HG03342 (cell line): ENCODE measurements around the gene REV3L.
"Not testable (repeated sequence)": the region's sequence is repeated elsewhere in the genome, so short reads cannot be mapped to it uniquely, and the experiment has no call there.

Source experiments
- ATAC-seq: cut with Tn5 transposase; IDR thresholded peaks from one replicate; pipeline ENCODE4 v1.9.1; 2021; ENCODE audit warnings: mild to moderate bottlenecking, moderate library complexity; ENCODE audit not compliant: unreplicated experiment

The REV3L gene

GRCh38 chr6:111379831-111380230 lies 103.2 kb downstream of the REV3L start:
- no peak for ATAC-seq

GRCh38 chr6:111379302-111379701 lies 103.7 kb downstream of the REV3L start:
- ATAC-seq: no peak

- ATAC-seq: no peak
Measured at GRCh38 chr6:111377558-111378120, 105.4 kb downstream of the REV3L start.

DNA sequence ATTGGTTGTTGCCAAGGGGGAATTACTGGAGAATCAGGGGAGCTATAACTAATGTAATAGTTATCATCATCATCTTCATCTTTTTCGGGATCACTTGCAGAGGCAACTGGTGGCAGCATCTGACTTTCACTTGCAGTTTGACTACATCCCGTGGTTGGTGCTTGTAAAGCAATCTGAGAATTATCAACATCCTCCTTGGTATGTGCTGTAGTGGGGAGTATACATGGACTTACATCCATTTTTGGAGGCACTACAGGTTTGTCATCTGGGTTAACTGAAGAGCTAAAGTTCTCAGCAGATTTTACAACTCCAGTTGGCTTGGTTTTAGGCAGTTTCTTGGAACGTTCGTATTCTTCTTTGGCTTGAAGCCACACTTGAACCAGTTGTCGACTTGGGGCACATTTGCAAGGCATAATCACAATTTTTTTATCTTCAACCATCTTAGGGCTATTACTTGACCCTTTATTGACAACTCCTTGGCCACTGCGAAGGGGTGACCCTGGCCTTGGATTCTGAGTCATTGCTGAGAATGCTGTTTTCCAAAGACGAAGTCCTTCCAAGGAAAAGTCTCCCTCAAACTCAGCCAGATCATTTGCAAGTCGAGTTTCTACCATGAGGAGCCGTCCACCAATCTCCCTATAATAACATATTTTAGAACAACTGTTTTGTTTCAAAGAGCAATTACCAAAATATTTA lies 115.5 kb downstream of the REV3L start:
- no peak for ATAC-seq

GRCh38 chr6:111361648-111362047 lies 121.4 kb downstream of the REV3L start:
- no peak for ATAC-seq

DNA sequence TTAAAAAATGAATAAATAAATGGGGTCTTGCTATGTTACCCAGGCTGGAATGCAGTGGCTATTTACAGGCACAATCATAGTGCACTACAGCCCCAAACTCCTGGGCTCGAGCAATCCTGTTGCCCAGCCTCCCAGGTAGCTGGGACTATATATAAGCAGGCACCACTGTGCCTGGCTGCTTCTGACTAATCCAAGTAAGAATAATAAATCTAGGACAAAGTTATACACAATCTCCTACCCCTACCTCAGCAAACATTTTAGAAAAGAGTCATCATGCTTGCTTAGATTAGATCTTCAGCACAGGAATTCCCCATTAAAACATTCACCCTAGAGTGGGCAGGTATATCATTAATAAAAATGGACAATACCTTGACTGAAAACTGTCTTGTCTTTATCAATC lies 124.6 kb downstream of the REV3L start:
- ATAC-seq: no peak

DNA sequence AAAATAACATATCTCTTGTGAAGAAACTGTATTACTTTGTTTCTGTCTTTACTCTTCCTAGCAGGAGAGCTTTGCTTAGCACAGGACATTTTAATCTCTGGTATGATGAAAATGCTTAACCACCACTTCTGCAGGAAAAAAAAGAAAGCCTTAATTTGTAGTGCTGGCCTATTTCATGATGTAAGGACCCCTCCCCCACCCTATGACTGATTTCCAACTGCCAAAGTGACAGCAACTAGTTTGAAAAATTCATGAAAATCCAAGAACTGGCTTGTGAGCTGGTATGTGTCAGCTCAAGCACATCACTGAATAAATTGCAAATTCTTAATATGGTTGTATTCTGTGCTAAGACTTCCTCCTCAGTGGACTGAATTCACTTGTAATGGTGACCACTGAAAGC lies 125.3 kb downstream of the REV3L start:
- no peak for ATAC-seq

DNA sequence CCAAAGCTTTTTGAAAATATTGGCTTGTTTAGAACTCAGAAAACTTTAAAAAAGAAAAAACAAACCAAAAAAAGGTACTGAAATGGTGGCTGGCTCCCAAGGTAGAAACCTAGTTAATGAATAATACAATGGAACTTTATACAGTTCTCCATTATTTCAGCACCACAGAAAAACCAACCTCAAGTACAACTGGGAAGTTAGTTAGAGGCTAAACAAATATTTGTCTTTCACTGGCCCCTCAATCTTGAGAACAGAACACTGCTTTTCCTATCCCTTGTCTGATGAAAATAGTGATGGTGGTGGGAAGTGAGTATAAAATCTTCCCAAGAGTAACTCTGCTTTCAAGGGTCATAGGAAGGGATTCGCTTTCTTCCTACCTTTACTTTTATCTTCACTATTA lies 126.5 kb downstream of the REV3L start:
- no peak for ATAC-seq

- no peak for ATAC-seq
Measured at GRCh38 chr6:111354758-111355555, 128.1 kb downstream of the REV3L start.

- no peak for ATAC-seq
Measured at GRCh38 chr6:111353912-111354462, 129.0 kb downstream of the REV3L start.

DNA sequence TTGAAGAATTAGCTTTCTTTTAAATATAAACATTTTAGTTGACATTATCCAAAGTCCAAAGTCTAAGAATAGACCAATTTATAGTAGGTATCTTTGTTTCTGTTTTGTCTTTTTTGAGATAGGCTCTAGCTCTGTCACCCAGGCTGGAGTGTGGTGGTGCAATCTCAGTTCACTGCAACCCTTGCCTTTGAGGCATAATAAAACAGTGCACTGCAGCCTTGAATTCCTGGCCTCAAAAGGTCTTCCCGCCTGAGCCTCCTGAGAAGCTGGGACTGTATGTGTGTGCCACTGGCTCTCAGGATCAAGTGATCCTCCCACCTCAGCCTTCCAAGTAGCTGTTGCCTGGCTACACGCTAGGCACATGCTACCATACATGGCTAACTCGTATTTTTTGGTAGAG lies 135.4 kb downstream of the REV3L start:
- ATAC-seq: no peak

- ATAC-seq: no peak
Measured at GRCh38 chr6:111342913-111343312, 140.1 kb downstream of the REV3L start.

- peak; percentile 41 for ATAC-seq
Measured at GRCh38 chr6:111339294-111339693, 143.7 kb downstream of the REV3L start.

GRCh38 chr6:111338843-111339242 lies 144.2 kb downstream of the REV3L start:
- ATAC-seq: peak; percentile 99

DNA sequence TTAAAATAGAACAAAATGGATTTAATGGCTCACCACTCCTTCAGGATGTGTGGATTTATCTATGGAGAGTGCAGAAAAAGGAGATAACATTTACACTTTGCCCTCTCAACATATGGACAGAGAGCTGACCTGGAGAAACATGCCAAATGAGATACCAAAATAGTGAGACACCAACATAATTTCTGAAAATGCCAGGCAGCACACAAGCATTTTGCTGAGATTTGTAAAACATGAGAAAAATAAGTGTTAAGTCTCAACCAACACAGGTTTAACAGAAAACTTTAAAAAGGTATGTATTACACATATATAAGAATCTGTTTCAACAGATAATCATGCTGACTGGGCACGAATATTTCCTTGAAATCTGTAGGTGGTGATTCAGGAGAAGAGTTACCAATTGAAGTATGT lies 145.2 kb downstream of the REV3L start:
- ATAC-seq: no peak

GRCh38 chr6:111329882-111330633 lies 153.0 kb downstream of the REV3L start:
- peak; percentile 70 for ATAC-seq

DNA sequence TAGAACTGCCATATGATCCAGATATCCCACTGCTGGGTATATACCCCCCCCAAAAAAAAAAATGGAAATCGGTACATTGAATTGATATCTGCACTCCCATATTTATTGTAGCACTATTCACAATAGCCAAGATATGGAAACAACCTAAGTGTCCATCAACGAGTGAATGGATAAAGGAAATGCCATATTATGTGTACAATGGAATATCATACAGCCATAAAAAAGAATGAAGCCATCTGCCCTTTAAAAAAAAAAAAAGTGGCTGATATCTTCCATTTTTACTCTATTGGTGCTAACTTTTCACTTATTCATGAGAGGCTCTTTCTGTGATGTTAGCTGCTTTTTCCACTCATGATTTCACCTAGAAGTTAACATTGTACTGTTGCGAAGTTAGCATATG lies 156.5 kb downstream of the REV3L start:
- no peak for ATAC-seq

DNA sequence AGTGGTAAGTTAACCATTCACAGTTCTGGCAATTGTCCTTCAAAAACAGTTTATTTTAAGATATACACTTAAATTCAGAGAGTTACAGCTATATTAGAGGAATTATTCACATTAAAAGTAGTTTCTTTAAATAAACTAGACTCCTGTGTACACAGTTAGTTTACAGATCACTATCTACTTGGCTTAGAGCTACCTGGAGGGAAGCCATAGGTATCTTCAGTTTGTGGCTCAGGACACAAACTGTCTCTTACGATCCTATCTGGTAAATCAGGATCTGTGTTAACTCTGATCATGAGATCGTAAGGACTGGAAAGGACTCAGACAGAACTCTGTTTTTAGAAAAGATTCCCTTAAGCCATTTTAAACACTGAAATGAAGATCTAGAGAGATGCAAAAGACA lies 160.9 kb downstream of the REV3L start:
- no peak for ATAC-seq

DNA sequence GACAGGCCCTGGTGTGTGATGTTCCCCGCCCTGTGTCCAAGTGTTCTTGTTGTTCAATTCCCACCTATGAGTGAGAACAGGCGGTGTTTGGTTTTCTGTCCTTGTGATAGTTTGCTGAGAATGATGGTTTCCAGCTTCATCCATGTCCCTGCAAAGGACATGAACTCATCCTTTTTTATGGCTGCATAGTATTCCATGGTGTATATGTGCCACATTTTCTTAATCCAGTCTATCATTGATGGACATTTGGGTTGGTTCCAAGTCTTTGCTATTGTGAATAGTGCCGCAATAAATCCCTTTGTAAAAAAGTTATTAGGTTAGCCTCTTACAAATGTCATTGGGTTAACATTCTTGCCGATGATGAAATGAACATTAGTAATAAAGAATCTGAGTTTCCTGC lies 175.1 kb downstream of the REV3L start:
- not testable (repeated sequence) for ATAC-seq

GRCh38 chr6:111307275-111307858 lies 175.7 kb downstream of the REV3L start:
- no peak for ATAC-seq
